Astrocyte (in vitro differentiated cells and primary cell): Measurements from ENCODE around the gene LINGO4. TPM values are rescaled to one million over a fixed set of nuclear protein-coding genes. Genes with fewer than 3 reads are reported as not detected.
A peak's percentile ranks its signal among the peaks of the same experiment; 100 is the strongest.

ENCODE experiments used
- DNase-seq: peaks from one replicate; pipeline ENCODE4 v3.0.0-alpha.2; 2010; ENCODE audit warnings: low read depth
- FAIRE-seq: peaks from 2 replicates; lab custom pipeline; 2011; peaks lifted over from hg19 to GRCh38; lab: Jason Lieb, UNC
- H2AFZ ChIP-seq: 2 replicates; pipeline ENCODE4 v1.6.0; 2012; ENCODE audit warnings: low read depth, low read length, inconsistent platforms
- H3K27ac ChIP-seq: 2 replicates; pipeline ENCODE4 v1.5.1; 2011; ENCODE audit warnings: low read depth, low read length, inconsistent platforms
- H3K27me3 ChIP-seq: 2 replicates; pipeline ENCODE4 v1.6.0; 2011; ENCODE audit warnings: low read length, inconsistent platforms; ENCODE audit not compliant: insufficient read depth
- H3K36me3 ChIP-seq: 2 replicates; pipeline ENCODE4 v1.5.1; 2011; ENCODE audit warnings: low read length, inconsistent platforms; ENCODE audit not compliant: insufficient read depth
- H3K4me1 ChIP-seq: 2 replicates; pipeline ENCODE4 v1.5.1; 2011; ENCODE audit warnings: low read length, inconsistent platforms; ENCODE audit not compliant: insufficient read depth
- H3K4me2 ChIP-seq: 2 replicates; pipeline ENCODE4 v1.6.0; 2012; ENCODE audit warnings: low read length, inconsistent platforms
- H3K4me3 ChIP-seq: 2 replicates; pipeline ENCODE4 v1.5.1; 2011; ENCODE audit warnings: low read depth, mild to moderate bottlenecking, low read length, inconsistent platforms; ENCODE audit not compliant: insufficient read depth
- H3K79me2 ChIP-seq: 2 replicates; pipeline ENCODE4 v1.6.0; 2012; ENCODE audit warnings: mild to moderate bottlenecking, low read length, inconsistent platforms; ENCODE audit not compliant: insufficient read depth
- H3K9ac ChIP-seq: 2 replicates; pipeline ENCODE4 v1.6.0; 2012; ENCODE audit warnings: mild to moderate bottlenecking, low read length, inconsistent platforms
- H3K9me3 ChIP-seq: 2 replicates; pipeline ENCODE4 v1.5.1; 2012; ENCODE audit warnings: low read depth, mild to moderate bottlenecking, low read length, inconsistent platforms; ENCODE audit not compliant: insufficient read depth
- H4K20me1 ChIP-seq: 2 replicates; pipeline ENCODE4 v1.6.0; 2012; ENCODE audit warnings: low read length, inconsistent platforms; ENCODE audit not compliant: insufficient read depth
- H3K27ac Mint-ChIP-seq: one replicate; pipeline ENCODE4 v1.8.0; 2021; ENCODE audit warnings: mild to moderate bottlenecking, mixed read lengths; ENCODE audit not compliant: unreplicated experiment
- H3K27me3 Mint-ChIP-seq: one replicate; pipeline ENCODE4 v1.8.0; 2021; ENCODE audit warnings: low read depth, mixed read lengths; ENCODE audit not compliant: unreplicated experiment
- H3K36me3 Mint-ChIP-seq: one replicate; pipeline ENCODE4 v1.8.0; 2021; ENCODE audit warnings: low read depth, mixed read lengths; ENCODE audit not compliant: unreplicated experiment
- H3K4me1 Mint-ChIP-seq: one replicate; pipeline ENCODE4 v1.8.0; 2021; ENCODE audit warnings: low read depth, mixed read lengths; ENCODE audit not compliant: unreplicated experiment
- H3K4me3 Mint-ChIP-seq: one replicate; pipeline ENCODE4 v1.8.0; 2021; ENCODE audit warnings: mild to moderate bottlenecking, moderate library complexity, mixed read lengths; ENCODE audit not compliant: unreplicated experiment
- H3K9me3 Mint-ChIP-seq: one replicate; pipeline ENCODE4 v1.8.0; 2021; ENCODE audit warnings: mild to moderate bottlenecking, mixed read lengths; ENCODE audit not compliant: unreplicated experiment
- CTCF ChIP-seq: IDR thresholded peaks from 2 replicates; pipeline ENCODE4 v1.5.1; 2011; ENCODE audit warnings: low read depth, mild to moderate bottlenecking, inconsistent platforms, low read length, moderate library complexity; ENCODE audit not compliant: insufficient read depth
- EZH2 ChIP-seq: IDR thresholded peaks from 2 replicates; pipeline ENCODE4 v1.6.1; 2012; ENCODE audit warnings: mild to moderate bottlenecking, low read length, inconsistent platforms; ENCODE audit not compliant: insufficient read depth
- total RNA-seq: library from RNA; stranded (reverse); gene quantifications from 2 replicates; pipeline ENCODE4 v1.2.1, GENCODE V29; 2021

LINGO4 gene
- total RNA-seq, 1 donor from 2014 or later = not detected

- H4K20me1 ChIP-seq = peaks cover 15% of the 10 kb centered on the region
- H2AFZ ChIP-seq = peak overlapping the region; percentile 46
- no peak overlapping the region for H3K27ac Mint-ChIP-seq
- H3K36me3 ChIP-seq = no peaks in the 10 kb centered on the region
- TF ChIP-seq EZH2 (peak; percentile 39), CTCF (no peak)
- H3K36me3 Mint-ChIP-seq = no peaks in the 10 kb centered on the region
- H3K9me3 ChIP-seq = no peaks in the 10 kb centered on the region
- DNase-seq (no peak), FAIRE-seq (no peak)
- no peak overlapping the region for H3K27ac ChIP-seq
- peak overlapping the region; percentile 69 for H3K4me3 Mint-ChIP-seq
- H3K9ac ChIP-seq = no peak overlapping the region
- no peaks in the 10 kb centered on the region for H3K9me3 Mint-ChIP-seq
- H3K4me1 ChIP-seq = peaks cover 27% of the 10 kb centered on the region
- H3K4me2 ChIP-seq = peak overlapping the region; percentile 81
- H3K4me3 ChIP-seq = peak overlapping the region; percentile 40
- H3K79me2 ChIP-seq = no peaks in the 10 kb centered on the region
- H3K27me3 Mint-ChIP-seq = peaks cover 12% of the 10 kb centered on the region
- peaks cover 21% of the 10 kb centered on the region for H3K27me3 ChIP-seq
- H3K4me1 Mint-ChIP-seq = peaks cover 33% of the 10 kb centered on the region
Observed at GRCh38 chr1:151838222-151839081, 33.2 kb upstream of the LINGO4 start.

- FAIRE-seq (no peak), DNase-seq (no peak)
- Histone ChIP-seq H3K27ac (no peak overlapping the region), H4K20me1 (peaks cover 15% of the 10 kb centered on the region), H3K36me3 (no peaks in the 10 kb centered on the region), H3K4me3 (peak overlapping the region; percentile 40), H3K79me2 (no peaks in the 10 kb centered on the region), H3K9me3 (no peaks in the 10 kb centered on the region), H2AFZ (peak overlapping the region; percentile 46), H3K4me1 (peaks cover 27% of the 10 kb centered on the region), H3K27me3 (peaks cover 21% of the 10 kb centered on the region), H3K9ac (no peak overlapping the region), H3K4me2 (peak overlapping the region; percentile 81)
- Mint-ChIP-seq H3K27me3 (peaks cover 16% of the 10 kb centered on the region), H3K9me3 (no peaks in the 10 kb centered on the region), H3K36me3 (no peaks in the 10 kb centered on the region), H3K4me3 (no peak overlapping the region), H3K4me1 (peaks cover 33% of the 10 kb centered on the region), H3K27ac (no peak overlapping the region)
- TF ChIP-seq CTCF (no peak), EZH2 (peak; percentile 56)
Observed at GRCh38 chr1:151837884-151838221, 32.6 kb upstream of the LINGO4 start.

GRCh38 chr1:151837197-151837596, 32.0 kb upstream of the LINGO4 start:
- H3K27me3 ChIP-seq = peaks cover 21% of the 10 kb centered on the region
- H3K4me2 ChIP-seq = no peak overlapping the region
- FAIRE-seq = no peak

More at GRCh38 chr1:151837197-151837596, 32.0 kb upstream of the LINGO4 start:
- Histone ChIP-seq H3K36me3 (no peaks in the 10 kb centered on the region), H3K9ac (no peak overlapping the region), H3K4me3 (no peak overlapping the region), H3K79me2 (no peaks in the 10 kb centered on the region), H4K20me1 (peaks cover 15% of the 10 kb centered on the region), H3K27ac (no peak overlapping the region), H2AFZ (no peak overlapping the region), H3K4me1 (peaks cover 27% of the 10 kb centered on the region), H3K9me3 (no peaks in the 10 kb centered on the region)
- H3K36me3 Mint-ChIP-seq = no peaks in the 10 kb centered on the region
- TF ChIP-seq CTCF (no peak), EZH2 (no peak)
- peaks cover 33% of the 10 kb centered on the region for H3K4me1 Mint-ChIP-seq
- no peak for DNase-seq
- H3K27ac Mint-ChIP-seq = no peak overlapping the region
- H3K27me3 Mint-ChIP-seq = peaks cover 22% of the 10 kb centered on the region
- no peaks in the 10 kb centered on the region for H3K9me3 Mint-ChIP-seq
- peak overlapping the region; percentile 58 for H3K4me3 Mint-ChIP-seq
